Activated T-cell treated with anti-CD3 and anti-CD28 coated beads, Interleukin-2, amount 50 U/mL, for 24 hours (primary cell): ENCODE data around the gene ZNF282.
"Not testable (repeated sequence)": the region's sequence is repeated elsewhere in the genome, so short reads cannot be mapped to it uniquely, and the experiment has no call there.

ENCODE experiments used
- DNase-seq: peaks from one replicate; pipeline ENCODE4 v3.0.0-alpha.2; 2020
- H3K27ac Mint-ChIP-seq: 2 replicates; pipeline ENCODE4 v1.8.0; 2020; ENCODE audit warnings: mild to moderate bottlenecking, mixed read lengths
- H3K27me3 Mint-ChIP-seq: 2 replicates; pipeline ENCODE4 v1.8.0; 2020; ENCODE audit warnings: mixed read lengths
- H3K36me3 Mint-ChIP-seq: 2 replicates; pipeline ENCODE4 v1.8.0; 2020; ENCODE audit warnings: low read depth, mixed read lengths
- H3K4me1 Mint-ChIP-seq: 2 replicates; pipeline ENCODE4 v1.8.0; 2020; ENCODE audit warnings: low read depth, mixed read lengths
- H3K4me3 Mint-ChIP-seq: 2 replicates; pipeline ENCODE4 v1.8.0; 2020; ENCODE audit warnings: mild to moderate bottlenecking, moderate library complexity, mixed read lengths
- H3K9me3 Mint-ChIP-seq: 2 replicates; pipeline ENCODE4 v1.8.0; 2020; ENCODE audit warnings: mixed read lengths

The ZNF282 gene

DNA sequence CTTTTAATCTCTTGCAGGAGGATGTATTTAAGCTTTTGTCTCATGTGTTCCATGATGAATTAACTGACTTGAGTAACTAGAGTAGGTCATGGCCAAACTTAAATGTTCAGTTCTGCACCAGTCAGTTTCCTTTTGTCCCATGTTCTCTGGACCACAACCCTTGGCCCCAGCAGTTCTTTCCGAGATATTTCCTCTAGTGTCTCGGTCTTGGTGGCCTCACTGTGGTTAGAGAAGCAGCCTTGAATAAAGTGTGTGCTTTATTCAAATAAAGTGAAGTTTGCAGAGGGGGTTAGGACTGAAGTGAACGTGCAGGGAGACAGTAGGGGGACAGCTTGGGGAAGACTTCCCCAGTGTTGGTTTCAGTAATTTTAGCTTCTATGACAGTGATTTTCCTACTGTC is 53.4 kb downstream of the ZNF282 start:
- Mint-ChIP-seq H3K27ac (peak overlapping the region; percentile 99), H3K4me1 (peaks cover 62% of the 10 kb centered on the region), H3K27me3 (no peaks in the 10 kb centered on the region), H3K9me3 (no peaks in the 10 kb centered on the region), H3K36me3 (peaks cover 73% of the 10 kb centered on the region), H3K4me3 (peak overlapping the region; percentile 62)
- DNase-seq: peak; percentile 51

DNA sequence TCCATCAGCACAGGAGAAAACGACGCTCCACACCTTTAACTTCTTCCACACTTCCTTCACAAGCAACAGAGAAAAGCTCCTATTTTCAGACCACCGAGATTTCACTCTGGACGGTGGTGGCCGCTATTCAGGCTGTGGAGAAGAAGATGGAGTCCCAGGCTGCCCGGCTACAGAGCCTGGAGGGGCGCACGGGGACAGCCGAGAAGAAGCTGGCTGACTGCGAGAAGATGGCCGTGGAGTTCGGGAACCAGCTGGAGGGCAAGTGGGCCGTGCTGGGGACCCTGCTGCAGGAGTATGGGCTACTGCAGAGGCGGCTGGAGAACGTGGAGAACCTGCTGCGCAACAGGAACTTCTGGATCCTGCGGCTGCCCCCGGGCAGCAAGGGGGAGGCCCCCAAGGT is 54.8 kb downstream of the ZNF282 start:
- DNase-seq, H3K4me3 Mint-ChIP-seq, H3K27me3 Mint-ChIP-seq, H3K9me3 Mint-ChIP-seq: not testable (repeated sequence)
- H3K4me1 Mint-ChIP-seq: peaks cover 50% of the 10 kb centered on the region
- peaks cover 78% of the 10 kb centered on the region for H3K36me3 Mint-ChIP-seq
- H3K27ac Mint-ChIP-seq: peak overlapping the region; percentile 89

DNA sequence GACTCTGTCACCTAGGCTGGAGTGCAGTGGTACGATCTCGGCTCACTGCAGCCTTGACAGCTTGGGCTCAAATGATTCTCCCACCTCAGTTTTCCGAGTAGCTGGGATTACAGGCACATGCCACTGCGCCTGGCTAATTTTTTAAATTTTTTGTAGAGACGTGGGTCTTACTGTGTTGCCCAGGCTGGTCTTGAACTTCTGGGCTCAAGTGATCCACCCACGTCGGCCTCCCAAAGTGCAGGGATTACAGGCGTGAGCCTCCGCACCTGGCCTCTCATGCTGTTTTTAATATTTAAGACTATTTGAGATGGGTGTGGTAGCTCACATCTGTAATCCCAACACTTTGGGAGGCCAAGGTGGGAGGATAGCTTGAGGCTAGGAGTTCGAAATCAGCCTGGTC is 56.2 kb downstream of the ZNF282 start:
- not testable (repeated sequence) for H3K27ac Mint-ChIP-seq, H3K4me3 Mint-ChIP-seq, DNase-seq, H3K27me3 Mint-ChIP-seq, H3K9me3 Mint-ChIP-seq
- Mint-ChIP-seq H3K4me1 (peaks cover 37% of the 10 kb centered on the region), H3K36me3 (peaks cover 82% of the 10 kb centered on the region)

DNA sequence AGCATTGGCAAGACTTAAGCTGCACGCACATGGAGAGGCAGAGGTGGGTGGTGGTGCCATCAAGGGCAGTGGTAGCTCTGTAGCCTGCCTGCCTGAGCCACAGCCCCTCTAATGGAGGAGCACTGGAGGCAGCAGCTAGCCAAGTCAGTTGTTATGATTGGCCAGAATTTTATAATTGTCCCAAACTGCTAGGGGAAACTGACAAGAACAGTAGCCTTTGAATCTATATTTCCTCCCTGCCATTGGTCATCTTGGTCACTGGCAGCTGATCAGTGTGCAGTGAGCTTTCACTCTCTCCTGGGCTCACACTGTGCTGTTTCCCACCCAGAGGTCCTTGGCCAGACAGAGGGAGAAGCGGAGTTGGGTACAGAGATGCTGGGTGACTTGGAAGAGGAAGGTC is 57.0 kb downstream of the ZNF282 start:
- H3K4me3 Mint-ChIP-seq: no peak overlapping the region
- DNase-seq: no peak
- peak overlapping the region; percentile 68 for H3K27ac Mint-ChIP-seq
- H3K27me3 Mint-ChIP-seq: no peaks in the 10 kb centered on the region
- H3K4me1 Mint-ChIP-seq: peaks cover 39% of the 10 kb centered on the region
- no peaks in the 10 kb centered on the region for H3K9me3 Mint-ChIP-seq
- H3K36me3 Mint-ChIP-seq: peaks cover 82% of the 10 kb centered on the region

DNA sequence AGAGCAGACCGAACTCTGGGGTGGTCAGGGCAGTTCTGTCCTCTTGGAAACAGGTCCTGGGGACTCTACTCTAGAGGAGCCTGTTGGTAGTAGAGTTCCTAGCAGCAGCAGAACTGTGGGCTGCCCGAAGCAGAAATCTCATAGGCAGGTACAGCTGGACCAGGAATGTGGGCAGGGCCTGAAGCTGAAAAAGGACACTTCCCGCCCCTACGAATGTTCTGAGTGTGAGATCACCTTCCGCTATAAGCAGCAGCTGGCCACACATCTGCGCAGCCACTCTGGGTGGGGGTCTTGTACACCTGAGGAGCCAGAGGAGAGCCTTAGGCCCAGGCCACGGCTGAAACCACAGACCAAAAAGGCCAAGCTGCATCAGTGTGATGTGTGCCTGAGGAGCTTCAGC is 58.3 kb downstream of the ZNF282 start:
- H3K9me3 Mint-ChIP-seq: no peaks in the 10 kb centered on the region
- no peak overlapping the region for H3K4me3 Mint-ChIP-seq
- DNase-seq: no peak
- H3K36me3 Mint-ChIP-seq: peaks cover 74% of the 10 kb centered on the region
- H3K27ac Mint-ChIP-seq: peak overlapping the region; percentile 42
- peaks cover 31% of the 10 kb centered on the region for H3K4me1 Mint-ChIP-seq
- H3K27me3 Mint-ChIP-seq: no peaks in the 10 kb centered on the region

DNA sequence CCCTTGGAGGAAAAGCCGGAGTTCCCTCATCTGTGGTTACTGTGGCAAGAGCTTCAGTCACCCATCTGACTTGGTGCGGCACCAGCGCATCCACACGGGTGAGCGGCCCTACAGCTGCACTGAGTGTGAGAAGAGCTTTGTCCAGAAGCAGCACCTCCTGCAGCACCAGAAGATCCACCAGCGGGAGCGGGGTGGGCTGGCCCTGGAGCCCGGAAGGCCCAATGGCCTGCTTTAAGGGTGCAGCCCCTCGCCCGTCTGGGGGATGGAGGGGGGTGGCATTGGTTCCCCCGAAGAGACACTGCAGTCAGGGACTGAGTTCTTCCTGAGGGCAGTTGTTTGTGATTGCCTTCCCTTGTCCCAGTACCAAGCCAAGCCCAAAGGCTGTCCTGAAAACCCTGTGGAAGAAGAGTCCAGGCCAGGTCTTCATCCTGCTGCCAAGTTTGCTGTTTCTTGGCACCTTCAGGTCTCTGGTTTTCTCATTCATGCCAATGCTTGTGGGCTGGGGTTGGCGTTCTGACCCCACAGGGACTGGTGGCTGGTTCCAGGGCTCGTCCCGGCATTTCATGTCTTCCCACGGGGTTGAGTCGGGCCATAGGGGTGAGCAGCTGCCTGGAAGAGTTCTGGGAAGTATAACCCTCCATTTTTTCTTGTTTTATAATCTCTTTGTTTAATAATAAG is 59.0 kb downstream of the ZNF282 start:
- H3K4me3 Mint-ChIP-seq: no peak overlapping the region
- no peaks in the 10 kb centered on the region for H3K9me3 Mint-ChIP-seq
- peaks cover 26% of the 10 kb centered on the region for H3K4me1 Mint-ChIP-seq
- no peaks in the 10 kb centered on the region for H3K27me3 Mint-ChIP-seq
- no peak for DNase-seq
- no peak overlapping the region for H3K27ac Mint-ChIP-seq
- peaks cover 69% of the 10 kb centered on the region for H3K36me3 Mint-ChIP-seq

DNA sequence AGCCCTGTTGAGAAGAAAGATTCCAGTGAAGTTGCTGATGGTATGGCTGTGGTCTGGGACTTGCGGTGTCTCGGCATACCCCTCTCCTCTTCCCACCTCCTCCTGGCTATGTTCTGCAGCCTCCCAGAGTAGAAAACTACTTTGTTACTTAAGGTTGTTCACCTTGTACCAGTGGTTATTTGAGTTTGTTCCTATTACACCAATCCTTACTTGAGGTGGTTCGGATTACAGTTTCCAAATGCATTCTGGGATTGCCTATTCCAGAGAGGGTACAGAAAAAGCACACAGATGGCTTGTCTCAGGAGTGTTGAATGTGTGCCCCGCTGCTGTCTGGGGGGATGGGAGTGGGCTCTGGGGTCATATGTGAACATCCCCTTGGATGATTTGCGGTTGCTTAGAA is 59.8 kb downstream of the ZNF282 start:
- Mint-ChIP-seq H3K9me3 (no peaks in the 10 kb centered on the region), H3K4me1 (peaks cover 24% of the 10 kb centered on the region), H3K36me3 (peaks cover 64% of the 10 kb centered on the region), H3K4me3 (no peak overlapping the region), H3K27me3 (no peaks in the 10 kb centered on the region), H3K27ac (peak overlapping the region; percentile 15)
- no peak for DNase-seq

DNA sequence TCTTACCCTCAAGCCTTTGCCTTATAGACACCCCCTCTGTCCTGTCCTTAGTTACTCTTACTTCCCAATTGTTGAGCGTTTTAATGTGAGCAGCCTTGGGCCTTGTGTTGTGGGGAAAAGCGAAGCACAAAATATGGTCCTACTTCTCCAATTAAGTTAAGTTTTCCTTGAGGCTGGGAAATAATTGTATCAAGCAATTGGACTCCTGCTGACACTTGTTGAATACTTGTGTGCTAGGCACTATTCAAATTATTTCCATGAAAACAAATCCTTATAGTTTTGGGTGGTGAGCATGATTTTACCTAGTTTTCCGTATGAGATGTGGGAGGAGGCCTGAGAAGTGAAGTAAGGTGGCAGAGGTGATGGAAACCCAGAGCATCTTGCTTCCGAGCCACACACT is 61.2 kb downstream of the ZNF282 start:
- Mint-ChIP-seq H3K36me3 (peaks cover 53% of the 10 kb centered on the region), H3K4me3 (no peak overlapping the region), H3K27me3 (no peaks in the 10 kb centered on the region), H3K27ac (peak overlapping the region; percentile 8), H3K9me3 (no peaks in the 10 kb centered on the region), H3K4me1 (peaks cover 32% of the 10 kb centered on the region)
- DNase-seq: no peak

DNA sequence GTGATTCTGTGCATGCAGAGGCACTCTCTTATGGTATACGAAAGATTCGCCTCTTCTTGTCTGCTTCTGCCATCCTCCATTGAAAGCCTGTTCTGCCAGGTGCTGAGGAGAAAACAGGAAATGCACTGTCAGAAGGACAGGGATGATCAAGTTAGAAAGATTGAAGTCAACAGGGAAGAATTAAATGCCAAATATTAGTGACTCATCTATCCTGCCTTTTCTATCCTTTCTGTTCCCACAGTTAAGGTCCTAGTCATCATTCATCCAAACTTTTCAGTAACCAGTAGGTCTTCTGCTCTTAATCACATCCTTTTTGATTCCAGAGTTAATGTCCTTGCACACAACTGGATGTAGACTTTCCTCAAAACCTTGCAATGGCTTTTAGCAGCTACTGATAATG is 61.8 kb downstream of the ZNF282 start:
- Mint-ChIP-seq H3K36me3 (peaks cover 48% of the 10 kb centered on the region), H3K4me3 (no peak overlapping the region), H3K4me1 (peaks cover 34% of the 10 kb centered on the region), H3K9me3 (no peaks in the 10 kb centered on the region), H3K27ac (peak overlapping the region; percentile 8), H3K27me3 (no peaks in the 10 kb centered on the region)
- DNase-seq: no peak

DNA sequence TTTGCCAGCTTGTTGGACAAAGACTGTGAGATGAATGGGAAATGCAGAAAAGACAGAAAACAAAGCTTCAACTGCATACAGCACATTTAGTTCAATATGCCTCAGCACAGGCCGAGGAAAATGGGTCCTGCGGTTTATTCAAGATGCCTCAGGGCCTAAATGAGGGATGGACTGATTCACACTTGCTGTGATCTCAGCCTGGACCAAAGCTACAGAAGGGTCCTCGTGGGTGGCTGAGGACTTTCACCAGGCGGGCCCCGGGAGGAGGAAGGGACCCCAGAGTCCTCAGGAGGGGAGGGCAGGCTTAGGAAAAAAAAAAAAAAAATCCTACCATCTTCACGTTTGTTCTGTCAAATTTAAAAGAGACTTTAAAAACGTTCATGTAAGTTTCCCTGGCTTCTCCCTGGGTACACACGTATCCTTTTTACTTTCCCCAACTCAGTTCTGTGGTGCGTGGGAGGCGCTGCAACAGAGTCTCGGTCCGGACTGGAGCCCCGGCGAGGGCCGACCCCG is 66.0 kb downstream of the ZNF282 start:
- no peak for DNase-seq
- Mint-ChIP-seq H3K4me3 (peak overlapping the region; percentile 79), H3K27ac (peak overlapping the region; percentile 97), H3K4me1 (peaks cover 62% of the 10 kb centered on the region), H3K36me3 (peaks cover 40% of the 10 kb centered on the region), H3K27me3 (no peaks in the 10 kb centered on the region), H3K9me3 (no peaks in the 10 kb centered on the region)

DNA sequence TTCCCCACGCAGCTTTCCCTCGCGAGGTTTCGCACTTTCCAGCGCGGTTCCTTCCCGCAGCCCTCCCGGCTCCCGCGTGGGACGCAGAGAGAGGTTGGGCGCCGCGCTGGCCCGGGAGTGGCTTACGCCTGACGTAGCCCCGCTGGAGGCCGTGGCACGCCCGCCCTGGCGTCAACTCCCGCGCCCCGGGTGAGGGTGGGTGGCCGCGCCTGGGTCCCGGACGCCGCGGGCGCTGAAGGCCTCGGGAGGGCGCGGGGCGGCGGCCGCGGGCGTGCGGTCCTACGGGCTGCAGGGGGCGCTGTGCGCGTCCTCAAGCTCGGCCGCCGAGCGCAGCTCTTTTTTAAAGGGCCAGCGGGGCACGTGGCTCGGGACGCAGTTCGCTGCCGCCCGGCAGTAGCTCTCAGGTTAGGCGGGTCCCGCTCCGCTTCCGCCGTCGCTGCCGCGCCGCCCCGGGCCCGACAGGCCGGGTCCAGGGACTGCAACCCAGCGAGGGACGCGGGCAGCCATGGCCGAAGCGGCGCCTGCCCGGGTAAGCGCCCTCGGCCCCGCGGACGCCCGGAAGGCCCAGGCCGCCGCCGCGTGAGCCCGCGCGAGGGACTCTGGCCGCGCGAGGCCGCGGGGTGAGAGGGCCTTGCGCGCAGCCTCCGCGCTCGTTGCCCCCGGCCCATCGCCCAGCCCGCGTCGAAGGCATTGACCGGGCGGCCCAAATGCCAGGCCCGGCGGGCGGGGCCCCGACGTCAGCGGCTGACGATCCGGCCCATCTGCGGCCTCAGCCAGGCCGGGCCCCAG is 66.7 kb downstream of the ZNF282 start, which contains the start of gene ZNF783:
TSS of gene ZNF783 (plus strand) at position 368 of the 789 bp plus-strand sequence. CDS start at position 506, 138 bp downstream.
- Mint-ChIP-seq H3K36me3 (peaks cover 41% of the 10 kb centered on the region), H3K27me3 (no peaks in the 10 kb centered on the region), H3K9me3 (no peaks in the 10 kb centered on the region), H3K27ac (peak within 1 kb of the TSS; percentile 97), H3K4me1 (peaks cover 61% of the 10 kb centered on the region), H3K4me3 (peak within 1 kb of the TSS; percentile 81)
- DNase-seq: peak; percentile 91

DNA sequence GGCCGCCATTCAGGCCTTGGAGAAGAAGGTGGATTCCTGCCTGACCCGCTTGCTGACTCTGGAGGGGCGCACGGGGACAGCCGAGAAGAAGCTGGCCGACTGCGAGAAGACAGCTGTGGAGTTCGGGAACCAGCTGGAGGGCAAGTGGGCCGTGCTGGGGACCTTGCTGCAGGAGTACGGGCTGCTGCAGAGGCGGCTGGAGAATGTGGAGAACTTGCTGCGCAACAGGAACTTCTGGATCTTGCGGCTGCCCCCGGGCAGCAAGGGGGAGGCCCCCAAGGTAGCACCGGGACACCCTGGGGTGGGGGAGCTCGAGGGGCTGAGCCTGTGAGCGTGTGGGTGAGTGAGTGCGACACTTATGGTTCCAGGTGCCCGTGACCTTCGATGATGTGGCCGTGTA is 71.1 kb downstream of the ZNF282 start:
- Mint-ChIP-seq H3K4me1 (peaks cover 49% of the 10 kb centered on the region), H3K36me3 (peaks cover 80% of the 10 kb centered on the region), H3K4me3 (no peak overlapping the region), H3K27ac (peak overlapping the region; percentile 59), H3K27me3 (no peaks in the 10 kb centered on the region), H3K9me3 (no peaks in the 10 kb centered on the region)
- no peak for DNase-seq

DNA sequence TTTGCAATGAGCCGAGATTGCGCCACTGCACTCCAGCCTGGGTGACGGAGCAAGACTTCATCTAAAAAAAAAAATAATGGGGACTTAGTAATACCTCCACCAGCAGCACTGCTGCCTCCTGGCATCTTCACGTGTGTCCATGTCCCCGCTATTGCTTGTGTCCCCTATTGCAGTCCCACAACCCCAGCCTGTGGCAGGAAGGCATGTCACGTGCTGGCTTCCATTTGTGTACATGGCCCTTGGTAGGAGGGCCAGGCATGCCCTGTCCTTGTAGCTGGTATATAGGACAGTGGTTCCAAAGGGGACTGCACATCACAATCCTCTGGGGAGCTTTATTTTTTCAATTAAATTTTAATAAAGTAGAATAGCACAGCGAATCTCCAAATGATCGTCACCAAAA is 72.4 kb downstream of the ZNF282 start:
- Mint-ChIP-seq H3K36me3 (peaks cover 91% of the 10 kb centered on the region), H3K9me3 (no peaks in the 10 kb centered on the region), H3K27me3 (no peaks in the 10 kb centered on the region), H3K4me1 (peaks cover 45% of the 10 kb centered on the region), H3K4me3 (no peak overlapping the region), H3K27ac (peak overlapping the region; percentile 37)
- DNase-seq: no peak

DNA sequence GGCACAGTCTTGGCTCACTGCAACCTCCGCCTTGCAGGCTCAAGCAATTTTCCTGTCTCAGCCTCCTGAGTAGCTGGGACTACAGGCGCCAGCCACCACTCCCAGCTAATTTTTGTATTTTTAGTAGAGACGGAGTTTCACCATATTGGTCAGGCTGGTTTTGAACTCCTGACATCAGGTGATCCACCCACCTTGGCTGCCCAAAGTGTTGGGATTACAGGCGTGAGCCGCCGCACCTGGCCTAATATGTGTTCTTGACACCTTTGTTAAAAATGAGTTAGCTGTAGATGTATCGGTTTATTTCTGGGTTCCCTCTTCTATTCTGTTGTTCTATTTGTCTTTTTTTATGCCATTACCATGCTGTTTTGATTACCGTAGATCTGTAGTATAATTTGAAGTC is 79.1 kb downstream of the ZNF282 start:
- not testable (repeated sequence) for H3K27ac Mint-ChIP-seq

More for the DNA sequence above, 79.1 kb downstream of the ZNF282 start:
- H3K36me3 Mint-ChIP-seq: peaks cover 92% of the 10 kb centered on the region
- not testable (repeated sequence) for H3K27me3 Mint-ChIP-seq, H3K9me3 Mint-ChIP-seq, DNase-seq, H3K4me3 Mint-ChIP-seq
- peaks cover 16% of the 10 kb centered on the region for H3K4me1 Mint-ChIP-seq
